OCI-LY7 (cell line): Measurements from ENCODE around the gene AATK.

Source experiments
- EZH2phosphoT487 ChIP-seq: fragments of 200-600 bp; sonication (generic); IDR thresholded peaks from 2 replicates; pipeline ENCODE4 v1.6.1; 2018; ENCODE audit warnings: low read depth, borderline replicate concordance, mild to moderate bottlenecking, mixed run types, antibody characterized with exemption, low read length, moderate library complexity, mixed read lengths
- TF ChIP-seq, protein P1 (sequence below): fragments of 200-600 bp; sonication (generic); conservative IDR thresholded peaks from 2 replicates; pipeline ENCODE4 v1.5.1; 2014; ENCODE audit warnings: mild to moderate bottlenecking, antibody characterized with exemption, low read length, moderate library complexity, mixed read lengths

- TF ChIP-seq, protein P1, sequence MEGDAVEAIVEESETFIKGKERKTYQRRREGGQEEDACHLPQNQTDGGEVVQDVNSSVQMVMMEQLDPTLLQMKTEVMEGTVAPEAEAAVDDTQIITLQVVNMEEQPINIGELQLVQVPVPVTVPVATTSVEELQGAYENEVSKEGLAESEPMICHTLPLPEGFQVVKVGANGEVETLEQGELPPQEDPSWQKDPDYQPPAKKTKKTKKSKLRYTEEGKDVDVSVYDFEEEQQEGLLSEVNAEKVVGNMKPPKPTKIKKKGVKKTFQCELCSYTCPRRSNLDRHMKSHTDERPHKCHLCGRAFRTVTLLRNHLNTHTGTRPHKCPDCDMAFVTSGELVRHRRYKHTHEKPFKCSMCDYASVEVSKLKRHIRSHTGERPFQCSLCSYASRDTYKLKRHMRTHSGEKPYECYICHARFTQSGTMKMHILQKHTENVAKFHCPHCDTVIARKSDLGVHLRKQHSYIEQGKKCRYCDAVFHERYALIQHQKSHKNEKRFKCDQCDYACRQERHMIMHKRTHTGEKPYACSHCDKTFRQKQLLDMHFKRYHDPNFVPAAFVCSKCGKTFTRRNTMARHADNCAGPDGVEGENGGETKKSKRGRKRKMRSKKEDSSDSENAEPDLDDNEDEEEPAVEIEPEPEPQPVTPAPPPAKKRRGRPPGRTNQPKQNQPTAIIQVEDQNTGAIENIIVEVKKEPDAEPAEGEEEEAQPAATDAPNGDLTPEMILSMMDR: no peak
- no peak for TF ChIP-seq EZH2phosphoT487
Observed at GRCh38 chr17:81173052-81173761, 7.2 kb upstream of the AATK start.
